RWPE1 (cell line): ENCODE measurements around the gene AUH.
A peak's percentile ranks its signal among the peaks of the same experiment; 100 is the strongest.

Source experiments
- CTCF ChIA-PET: fragments of 350-600 bp; sonication (Branson Sonifier 250); formaldehyde crosslinking; extraction: SDS; loops from one replicate; lab custom pipeline; 2021; lab: Yijun Ruan, JAX
- POLR2A ChIA-PET: fragments of 400-600 bp; formaldehyde crosslinking; extraction: SDS; loops from one replicate; lab custom pipeline; 2020; ENCODE audit warnings: antibody characterized with exemption; ENCODE audit not compliant: low non-redundant PET; lab: Yijun Ruan, JAX
- DNase-seq: peaks from one replicate; pipeline ENCODE4 v3.0.0; 2012; ENCODE audit warnings: low spot score
- H3K27ac ChIP-seq: fragments of 450-650 bp; 2 replicates; pipeline ENCODE4 v1.5.1; 2017
- TF ChIP-seq, protein P1 (sequence below): fragments of 450-650 bp; conservative IDR thresholded peaks from 2 replicates; pipeline ENCODE4 v1.5.1; 2017; ENCODE audit warnings: low read depth, mild to moderate bottlenecking

Gene AUH, protein sequence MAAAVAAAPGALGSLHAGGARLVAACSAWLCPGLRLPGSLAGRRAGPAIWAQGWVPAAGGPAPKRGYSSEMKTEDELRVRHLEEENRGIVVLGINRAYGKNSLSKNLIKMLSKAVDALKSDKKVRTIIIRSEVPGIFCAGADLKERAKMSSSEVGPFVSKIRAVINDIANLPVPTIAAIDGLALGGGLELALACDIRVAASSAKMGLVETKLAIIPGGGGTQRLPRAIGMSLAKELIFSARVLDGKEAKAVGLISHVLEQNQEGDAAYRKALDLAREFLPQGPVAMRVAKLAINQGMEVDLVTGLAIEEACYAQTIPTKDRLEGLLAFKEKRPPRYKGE

DNA sequence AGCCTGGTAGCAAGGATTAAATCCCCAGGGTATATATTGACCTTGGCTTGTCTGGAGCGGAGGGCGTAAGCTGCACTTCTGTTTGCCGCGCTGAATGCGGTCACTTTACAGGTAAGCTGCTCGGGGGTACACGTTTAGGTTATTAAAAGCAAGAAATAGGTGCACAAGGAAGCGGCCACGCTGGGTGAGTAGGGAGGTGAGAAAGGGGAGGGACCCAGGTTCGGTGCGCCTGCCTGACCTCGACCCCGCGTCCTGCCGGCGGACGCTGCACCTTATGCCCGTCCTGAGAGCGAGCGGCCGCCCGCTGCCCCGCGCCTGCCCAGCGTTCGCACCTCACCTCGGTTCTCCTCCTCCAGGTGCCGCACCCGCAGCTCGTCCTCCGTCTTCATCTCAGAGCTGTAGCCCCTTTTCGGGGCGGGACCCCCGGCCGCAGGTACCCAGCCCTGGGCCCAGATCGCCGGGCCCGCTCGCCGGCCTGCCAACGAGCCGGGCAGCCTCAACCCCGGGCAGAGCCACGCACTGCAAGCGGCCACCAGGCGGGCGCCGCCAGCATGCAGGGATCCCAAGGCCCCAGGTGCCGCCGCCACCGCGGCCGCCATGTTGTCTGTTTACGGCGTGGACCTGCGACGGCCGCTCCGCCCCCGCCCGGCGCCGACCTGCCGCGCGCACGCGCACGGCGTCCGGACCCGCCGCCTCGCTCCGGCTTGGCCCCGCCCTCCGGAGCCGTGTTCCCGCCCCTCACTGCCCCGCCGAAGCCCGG lies at the start of gene AUH:
Gene AUH (minus strand): TSS at position 628 of the 760 bp plus-strand sequence. CDS start 29 bp downstream, at position 599.
- H3K27ac ChIP-seq: peak within 1 kb of the TSS; percentile 77
- ChIA-PET CTCF (interaction anchor here (0.6 to 1.0 kb wide), 5 partner anchors 27 to 446 kb away, joined by 3 to 4 read pairs (median 3); no protein-coding TSS in a partner anchor), POLR2A (interaction anchor here (1.0 kb wide), 1 partner anchor 63 kb away, joined by 4 read pairs; no protein-coding TSS in a partner anchor)
- DNase-seq: peak; percentile 99
- TF ChIP-seq, protein P1, sequence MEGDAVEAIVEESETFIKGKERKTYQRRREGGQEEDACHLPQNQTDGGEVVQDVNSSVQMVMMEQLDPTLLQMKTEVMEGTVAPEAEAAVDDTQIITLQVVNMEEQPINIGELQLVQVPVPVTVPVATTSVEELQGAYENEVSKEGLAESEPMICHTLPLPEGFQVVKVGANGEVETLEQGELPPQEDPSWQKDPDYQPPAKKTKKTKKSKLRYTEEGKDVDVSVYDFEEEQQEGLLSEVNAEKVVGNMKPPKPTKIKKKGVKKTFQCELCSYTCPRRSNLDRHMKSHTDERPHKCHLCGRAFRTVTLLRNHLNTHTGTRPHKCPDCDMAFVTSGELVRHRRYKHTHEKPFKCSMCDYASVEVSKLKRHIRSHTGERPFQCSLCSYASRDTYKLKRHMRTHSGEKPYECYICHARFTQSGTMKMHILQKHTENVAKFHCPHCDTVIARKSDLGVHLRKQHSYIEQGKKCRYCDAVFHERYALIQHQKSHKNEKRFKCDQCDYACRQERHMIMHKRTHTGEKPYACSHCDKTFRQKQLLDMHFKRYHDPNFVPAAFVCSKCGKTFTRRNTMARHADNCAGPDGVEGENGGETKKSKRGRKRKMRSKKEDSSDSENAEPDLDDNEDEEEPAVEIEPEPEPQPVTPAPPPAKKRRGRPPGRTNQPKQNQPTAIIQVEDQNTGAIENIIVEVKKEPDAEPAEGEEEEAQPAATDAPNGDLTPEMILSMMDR: no peak

DNA sequence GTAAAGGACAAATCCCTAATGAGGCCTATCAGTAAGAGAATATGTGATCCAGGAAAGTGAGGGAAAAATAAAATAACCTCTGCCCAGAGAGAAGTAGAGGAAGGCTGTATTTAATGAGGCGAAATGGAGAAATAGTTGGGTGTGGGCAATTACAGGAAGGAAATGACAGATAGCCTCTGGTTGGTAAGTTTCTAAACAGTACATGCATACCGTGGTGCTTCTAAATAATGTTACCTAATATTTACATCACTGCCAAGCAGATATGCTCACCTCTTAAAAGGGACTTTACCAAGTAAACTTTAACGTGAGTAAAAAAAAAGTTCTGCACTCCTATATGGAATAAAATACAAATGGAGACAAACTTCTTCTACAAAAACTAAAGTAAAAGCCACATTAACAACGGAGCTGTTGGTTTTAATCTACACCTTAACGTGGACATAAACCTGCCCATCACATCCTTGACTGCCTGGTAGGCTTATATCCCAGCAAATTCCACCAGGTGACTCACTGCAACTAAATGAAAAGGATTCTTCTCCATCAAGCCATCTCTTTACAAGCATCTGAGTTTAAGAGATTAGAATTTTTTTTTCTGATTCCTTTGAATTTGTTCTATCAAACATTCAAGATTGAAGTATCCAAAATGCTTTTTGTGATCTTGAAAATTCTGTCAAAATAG lies 49.5 kb upstream of the AUH start:
- TF ChIP-seq, protein P1: no peak; the same call in 1 of the 2 replicates
- peak; percentile 72 for DNase-seq
- POLR2A ChIA-PET: no interaction called here
- H3K27ac ChIP-seq: peak overlapping the region; percentile 71
- CTCF ChIA-PET: interaction anchor here (0.6 to 1.3 kb wide), 3 partner anchors 63 to 496 kb away, joined by 3 to 5 read pairs (median 3); no protein-coding TSS in a partner anchor

DNA sequence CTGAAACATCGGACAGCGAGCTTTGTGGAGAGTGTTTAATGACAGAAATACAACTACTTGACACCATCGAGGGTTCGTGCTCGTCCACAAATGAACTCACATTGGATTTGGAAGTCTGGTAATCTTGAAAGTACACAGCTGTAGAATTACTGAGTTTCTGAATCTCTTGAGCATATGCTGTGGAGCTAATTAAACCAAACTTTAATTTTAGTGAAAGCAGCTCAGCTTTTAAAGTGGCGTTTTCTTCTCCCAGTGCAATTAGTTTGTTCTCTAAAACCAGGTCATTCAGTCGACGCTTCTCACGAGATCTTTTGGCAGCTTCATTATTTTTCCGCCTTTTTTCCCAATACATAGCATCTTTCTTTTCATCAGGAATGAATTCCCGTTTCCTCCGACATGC lies 48.4 kb upstream of the AUH start:
- DNase-seq: no peak
- H3K27ac ChIP-seq: no peak overlapping the region
- TF ChIP-seq, protein P1: no peak
- CTCF ChIA-PET: interaction anchor here (0.6 to 1.3 kb wide), 3 partner anchors 9 to 495 kb away, joined by 3 to 5 read pairs (median 4); no protein-coding TSS in a partner anchor
- POLR2A ChIA-PET: no interaction called here

DNA sequence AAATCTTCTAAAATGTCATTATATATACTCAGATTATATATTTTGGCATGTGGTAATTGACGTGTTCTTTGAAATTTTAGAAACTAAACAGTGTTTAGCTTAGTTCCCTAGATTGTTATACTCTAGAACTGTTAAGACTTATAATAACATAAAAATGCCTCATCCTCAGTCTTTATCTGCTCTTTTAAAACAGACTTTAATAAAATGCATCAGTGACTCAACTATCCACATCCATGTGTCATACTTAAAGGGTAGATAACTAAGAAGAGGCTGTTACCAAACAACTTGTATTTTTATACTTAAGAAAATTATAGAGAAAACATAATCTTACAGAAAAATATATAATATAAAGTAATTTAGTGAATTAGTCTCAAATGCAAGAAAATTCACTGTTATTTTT lies 46.8 kb upstream of the AUH start:
- no peak for DNase-seq
- TF ChIP-seq, protein P1: no peak
- ChIA-PET CTCF (no interaction called here), POLR2A (no interaction called here)
- no peak overlapping the region for H3K27ac ChIP-seq

DNA sequence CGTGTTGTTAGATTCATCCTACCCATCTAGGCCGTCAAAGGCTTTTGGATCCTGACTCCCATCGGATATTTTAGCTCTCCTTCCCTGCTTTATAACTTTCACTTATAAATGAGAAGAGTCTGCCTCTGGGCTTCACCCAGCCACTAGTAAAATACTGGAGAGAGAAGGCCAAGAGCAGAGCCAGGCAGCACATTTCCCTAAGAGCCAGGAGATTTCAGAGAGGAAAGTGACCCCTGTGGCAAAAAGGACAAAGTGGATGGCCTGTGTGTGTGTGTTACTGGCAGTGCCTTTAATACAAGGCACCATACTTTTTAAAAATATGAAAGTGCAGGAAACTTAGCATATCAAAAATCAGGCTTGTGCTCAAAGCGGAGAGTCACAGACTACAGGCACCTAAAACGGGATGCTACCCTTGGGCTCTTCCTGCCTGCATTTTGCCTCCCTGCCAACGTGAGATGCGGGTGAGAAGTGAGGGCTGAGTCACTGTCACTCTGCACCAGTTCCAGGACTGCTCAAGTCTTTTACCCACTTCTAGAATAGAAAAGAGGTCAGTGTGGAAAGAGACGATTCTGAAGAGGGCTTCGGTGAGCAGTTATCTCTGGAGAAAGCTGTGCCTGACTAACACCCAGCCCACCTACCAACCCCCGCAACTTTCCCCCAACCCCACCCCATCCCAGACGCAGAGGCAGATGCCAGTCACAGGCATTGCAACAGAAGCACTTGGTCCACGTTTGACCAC lies 46.0 kb upstream of the AUH start:
- TF ChIP-seq, protein P1: no peak
- ChIA-PET POLR2A (no interaction called here), CTCF (no interaction called here)
- peak overlapping the region; percentile 24 for H3K27ac ChIP-seq
- no peak for DNase-seq
